Measurements from ENCODE around the gene KLF11.
"Not testable (repeated sequence)": the region's sequence is repeated elsewhere in the genome, so short reads cannot be mapped to it uniquely, and the experiment has no call there.

The KLF11 gene

DNA sequence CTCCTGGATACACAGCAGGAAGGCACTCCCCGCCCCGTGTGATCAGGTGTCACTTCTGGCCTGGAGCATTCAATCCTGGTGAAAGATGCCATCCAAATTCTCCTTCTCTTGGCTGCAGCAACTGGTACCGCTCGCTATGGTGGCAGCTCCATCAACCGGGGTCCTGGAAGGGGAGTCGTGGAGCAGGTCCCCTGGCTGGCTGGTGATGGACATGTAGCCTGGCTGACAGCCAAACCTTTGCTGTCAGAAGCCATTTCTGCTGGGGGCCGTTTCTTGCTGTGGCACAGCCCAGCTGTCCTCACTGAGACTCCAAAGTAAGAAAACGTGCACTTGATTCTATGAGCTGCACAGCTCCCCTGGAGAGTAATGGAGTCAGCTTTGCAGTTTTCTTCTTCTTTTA, 44.0 kb downstream of the KLF11 start:
- no peak for DNase-seq

GRCh38 chr2:10089565-10090190, 46.3 kb downstream of the KLF11 start:
- no peak for DNase-seq

DNA sequence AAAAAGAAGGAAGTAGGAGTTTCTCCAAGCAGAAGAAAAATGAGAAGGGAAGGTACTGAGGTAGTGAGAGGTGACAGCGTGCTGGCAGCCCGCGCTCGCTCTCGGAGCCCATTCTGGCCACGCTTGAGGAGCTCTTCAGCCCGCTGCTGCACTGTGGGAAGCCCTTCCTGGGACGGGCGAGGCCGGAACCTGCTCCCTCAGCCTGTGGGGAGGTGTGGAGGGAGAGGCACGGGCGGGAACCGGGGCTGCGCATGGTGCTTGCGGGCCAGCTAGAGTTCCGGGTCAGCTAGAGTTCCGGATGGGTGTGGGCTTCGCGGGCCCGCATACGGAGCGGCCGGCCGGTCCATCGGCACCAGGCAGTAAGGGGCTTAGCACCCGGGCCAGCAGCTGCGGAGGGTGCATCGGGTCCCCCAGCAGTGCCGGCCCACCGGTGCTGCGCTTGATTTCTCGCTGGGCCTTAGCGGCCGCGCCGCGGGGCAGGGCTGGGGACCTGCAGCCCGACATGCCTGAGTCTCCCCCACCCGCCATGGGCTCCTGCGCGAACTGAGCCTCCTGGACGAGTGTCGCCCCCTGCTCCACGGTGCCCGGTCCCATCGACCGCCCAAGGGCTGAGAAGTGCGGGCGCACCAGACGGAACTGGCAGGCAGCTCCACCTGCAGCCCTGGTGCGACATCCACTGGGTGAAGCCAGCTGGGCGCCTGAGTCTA, 48.0 kb downstream of the KLF11 start:
- peak; percentile 30 for DNase-seq

GRCh38 chr2:10091889-10092244, 48.5 kb downstream of the KLF11 start:
- DNase-seq = not testable (repeated sequence)

DNA sequence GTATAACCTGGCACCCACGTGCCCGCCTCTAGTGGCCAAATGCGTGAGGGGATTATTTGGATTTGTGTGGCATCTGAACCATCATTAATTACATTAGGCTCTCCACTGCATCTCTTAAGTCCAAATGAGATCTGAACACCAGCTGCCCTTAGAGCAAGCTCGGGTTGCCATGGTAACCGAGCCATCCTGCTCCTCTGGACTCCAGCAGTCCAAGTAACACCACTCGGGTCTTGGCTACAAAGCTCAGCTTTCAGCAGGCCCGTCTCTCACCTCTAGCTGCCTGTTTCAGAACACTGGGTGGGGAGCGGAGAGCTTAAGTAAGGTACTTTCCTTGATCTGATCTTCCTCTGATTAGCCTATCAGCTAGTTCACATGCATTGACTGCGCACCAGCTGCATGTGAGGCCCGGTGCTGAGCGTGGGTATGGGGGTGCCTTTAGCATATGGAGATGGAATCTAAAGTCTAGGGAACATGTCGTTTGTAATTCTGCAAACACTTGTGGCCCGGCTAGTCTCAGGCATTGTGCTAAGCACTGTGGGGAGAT, 51.0 kb downstream of the KLF11 start:
- DNase-seq = no peak

GRCh38 chr2:10095175-10095574, 51.8 kb downstream of the KLF11 start:
- no peak for DNase-seq

- DNase-seq = no peak
These were observed 53.3 kb downstream of the KLF11 start for GRCh38 chr2:10096641-10097040.

GRCh38 chr2:10097352-10098148, 54.2 kb downstream of the KLF11 start:
- peak; percentile 44 for DNase-seq

DNA sequence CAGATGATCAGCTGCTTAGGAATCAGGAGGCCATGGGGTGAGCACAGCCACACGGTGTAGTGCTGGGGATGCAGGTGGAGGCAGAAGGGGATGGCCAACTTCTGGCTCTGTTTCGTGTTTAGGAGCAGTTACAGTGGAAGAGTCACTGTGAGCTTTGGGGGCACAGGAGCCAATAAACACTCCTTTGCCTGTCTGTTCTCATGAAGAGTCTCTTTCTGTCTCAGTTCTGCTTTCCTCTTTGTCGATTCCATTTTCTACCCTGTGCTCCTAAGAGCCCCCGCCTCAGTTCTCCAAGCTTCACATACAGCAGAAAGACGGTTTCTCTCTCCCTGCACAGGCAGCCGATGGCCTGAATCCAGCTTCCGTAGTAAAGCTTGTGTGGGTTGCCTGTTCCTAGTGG, 58.1 kb downstream of the KLF11 start:
- DNase-seq = no peak

GRCh38 chr2:10103179-10103578, 59.8 kb downstream of the KLF11 start:
- DNase-seq = no peak

All from activated naive CD4-positive, alpha-beta T cell treated with Interleukin-2 at 50 U/mL for 16 hours (primary cell).